ENCODE results near the gene GPRC5A.

GRCh38 chr12:12872934-12873275 is 18.5 kb upstream of the GPRC5A start:
- TF ChIP-seq CTCF (IDR thresholded peaks at IDR 0.05) (no peak), POLR2A (IDR thresholded peaks at IDR 0.05) (no peak), EP300 (IDR thresholded peaks at IDR 0.05) (no peak)

All from tibial nerve (tissue), 4 donors.